Immature natural killer cell (primary cell): ENCODE data around the gene SCRN3. TPM values are rescaled to one million over a fixed set of nuclear protein-coding genes. Genes with fewer than 3 reads are reported as not detected.
"Not testable (repeated sequence)": the region's sequence is repeated elsewhere in the genome, so short reads cannot be mapped to it uniquely, and the experiment has no call there.

Source experiments
- DNase-seq, 3 donors: peaks; one replicate each; pipeline ENCODE4 v3.0.0; 2022; ENCODE audit warnings: mixed read lengths in 1 of 3
- H3K27ac Mint-ChIP-seq, 6 donors: one replicate each; pipeline ENCODE4 v1.8.0; 2020; ENCODE audit warnings: mixed read lengths in 6 of 6, mild to moderate bottlenecking in 5 of 6, inconsistent platforms in 4 of 6, moderate library complexity in 3 of 6
- H3K27me3 Mint-ChIP-seq, 3 donors: one replicate each; pipeline ENCODE4 v1.8.0; 2020 to 2021; ENCODE audit warnings: low read depth in 3 of 3, mild to moderate bottlenecking in 3 of 3, mixed read lengths in 3 of 3, moderate library complexity in 3 of 3, inconsistent platforms in 1 of 3
- H3K36me3 Mint-ChIP-seq, 3 donors: one replicate each; pipeline ENCODE4 v1.8.0; 2020; ENCODE audit warnings: mixed read lengths in 3 of 3, inconsistent platforms in 2 of 3, mild to moderate bottlenecking in 2 of 3
- H3K4me1 Mint-ChIP-seq, 2 donors: one replicate each; pipeline ENCODE4 v1.8.0; 2020; ENCODE audit warnings: inconsistent platforms in 2 of 2, mild to moderate bottlenecking in 2 of 2, mixed read lengths in 2 of 2, moderate library complexity in 1 of 2
- H3K4me3 Mint-ChIP-seq, 5 donors: one replicate each; pipeline ENCODE4 v1.8.0; 2020; ENCODE audit warnings: mild to moderate bottlenecking in 5 of 5, mixed read lengths in 5 of 5, inconsistent platforms in 3 of 5, moderate library complexity in 3 of 5
- H3K9me3 Mint-ChIP-seq, 6 donors: one replicate each; pipeline ENCODE4 v1.8.0; 2020; ENCODE audit warnings: mild to moderate bottlenecking in 6 of 6, mixed read lengths in 6 of 6, inconsistent platforms in 4 of 6, moderate library complexity in 3 of 6
- polyA plus RNA-seq, 3 donors: library from polyadenylated mRNA; unstranded; fragments of 300-500 nt; fragmentation: Illumina TruSeq; gene quantifications; one replicate each; pipeline ENCODE4 v1.2.3, GENCODE V29; 2021

SCRN3 gene
- polyA plus RNA-seq: 10 to 100 TPM in 1 of 3 donors, 1 to 10 TPM in 2; 5.8 to 13.6 (median 9.1) TPM

GRCh38 chr2:174395284-174395968 lies at the start of gene SCRN3:
TSS of gene SCRN3 (plus strand) at chr2:174395730. CDS start at chr2:174398284, 2,554 bp downstream.
- Mint-ChIP-seq H3K27me3 (peaks cover 0 to 4% (median 3%) of the 10 kb centered on the region in 3 donors), H3K4me1 (peaks cover 48 to 70% of the 10 kb centered on the region in 2 donors), H3K4me3 (peak within 1 kb of the TSS; percentile 98 to 100 (median 99)), H3K9me3 (no peaks in the 10 kb centered on the region), H3K27ac (peak within 1 kb of the TSS; percentile 98 to 100 (median 100)), H3K36me3 (peaks cover 4 to 10% (median 8%) of the 10 kb centered on the region in 3 donors)
- peak; percentile 80 to 83 (median 80) for DNase-seq

- Mint-ChIP-seq H3K36me3 (peaks cover 19 to 24% (median 22%) of the 10 kb centered on the region in 3 donors), H3K4me3 (no peak overlapping the region), H3K27ac (no peak overlapping the region), H3K4me1 (no peaks in the 10 kb centered on the region), H3K27me3 (peaks cover 3 to 7% (median 4%) of the 10 kb centered on the region in 3 donors), H3K9me3 (no peaks in the 10 kb centered on the region)
- DNase-seq: no peak
These were observed 45.5 kb upstream of the SCRN3 start for GRCh38 chr2:174350018-174350417.

- H3K36me3 Mint-ChIP-seq: peaks cover 19 to 24% (median 24%) of the 10 kb centered on the region in 3 donors
- no peaks in the 10 kb centered on the region for H3K4me1 Mint-ChIP-seq
- H3K9me3 Mint-ChIP-seq: no peaks in the 10 kb centered on the region
These were observed 44.8 kb upstream of the SCRN3 start for GRCh38 chr2:174350593-174351181.

GRCh38 chr2:174353004-174353403 lies 42.5 kb upstream of the SCRN3 start:
- no peak overlapping the region for H3K27ac Mint-ChIP-seq

More at GRCh38 chr2:174350593-174351181, 44.8 kb upstream of the SCRN3 start:
- Mint-ChIP-seq H3K4me3 (no peak overlapping the region), H3K27me3 (peaks cover 0 to 4% (median 3%) of the 10 kb centered on the region in 3 donors), H3K27ac (no peak overlapping the region)
- DNase-seq: no peak

GRCh38 chr2:174356347-174356746 lies 39.2 kb upstream of the SCRN3 start:
- Mint-ChIP-seq H3K4me1 (no peaks in the 10 kb centered on the region), H3K27me3 (no peaks in the 10 kb centered on the region), H3K27ac (no peak overlapping the region), H3K9me3 (no peaks in the 10 kb centered on the region), H3K36me3 (peaks cover 20 to 26% (median 24%) of the 10 kb centered on the region in 3 donors), H3K4me3 (no peak overlapping the region)
- no peak for DNase-seq

More at GRCh38 chr2:174353004-174353403, 42.5 kb upstream of the SCRN3 start:
- H3K27me3 Mint-ChIP-seq: peaks cover 0 to 4% (median 0%) of the 10 kb centered on the region in 3 donors
- no peaks in the 10 kb centered on the region for H3K9me3 Mint-ChIP-seq
- no peak for DNase-seq
- H3K4me3 Mint-ChIP-seq: no peak overlapping the region
- H3K4me1 Mint-ChIP-seq: no peaks in the 10 kb centered on the region
- peaks cover 15 to 24% (median 18%) of the 10 kb centered on the region in 3 donors for H3K36me3 Mint-ChIP-seq

- DNase-seq, H3K4me1 Mint-ChIP-seq, H3K27ac Mint-ChIP-seq, H3K4me3 Mint-ChIP-seq, H3K9me3 Mint-ChIP-seq, H3K27me3 Mint-ChIP-seq: not testable (repeated sequence)
- peaks cover 33 to 41% (median 38%) of the 10 kb centered on the region in 3 donors for H3K36me3 Mint-ChIP-seq
These were observed 35.9 kb upstream of the SCRN3 start for GRCh38 chr2:174359663-174360062.

GRCh38 chr2:174362949-174363348 lies 32.6 kb upstream of the SCRN3 start:
- Mint-ChIP-seq H3K27me3 (peaks cover 0 to 8% (median 4%) of the 10 kb centered on the region in 3 donors), H3K27ac (no peak overlapping the region), H3K4me3 (no peak overlapping the region), H3K36me3 (peaks cover 43 to 62% (median 58%) of the 10 kb centered on the region in 3 donors), H3K4me1 (peaks cover 0 to 3% of the 10 kb centered on the region in 2 donors), H3K9me3 (peaks cover 0 to 1% (median 0%) of the 10 kb centered on the region in 6 donors)
- no peak for DNase-seq

GRCh38 chr2:174363492-174364225 lies 31.9 kb upstream of the SCRN3 start:
- not testable (repeated sequence) for H3K27ac Mint-ChIP-seq, H3K4me3 Mint-ChIP-seq, H3K9me3 Mint-ChIP-seq, H3K27me3 Mint-ChIP-seq, DNase-seq, H3K4me1 Mint-ChIP-seq
- H3K36me3 Mint-ChIP-seq: peaks cover 43 to 66% (median 58%) of the 10 kb centered on the region in 3 donors

GRCh38 chr2:174364628-174365027 lies 30.9 kb upstream of the SCRN3 start:
- H3K4me1 Mint-ChIP-seq: peaks cover 1 to 14% of the 10 kb centered on the region in 2 donors
- peaks cover 0 to 8% (median 4%) of the 10 kb centered on the region in 3 donors for H3K27me3 Mint-ChIP-seq
- no peak overlapping the region for H3K27ac Mint-ChIP-seq
- peaks cover 0 to 1% (median 0%) of the 10 kb centered on the region in 6 donors for H3K9me3 Mint-ChIP-seq
- no peak for DNase-seq
- H3K36me3 Mint-ChIP-seq: peaks cover 37 to 62% (median 48%) of the 10 kb centered on the region in 3 donors
- no peak overlapping the region for H3K4me3 Mint-ChIP-seq

GRCh38 chr2:174365571-174365970 lies 30.0 kb upstream of the SCRN3 start:
- no peak overlapping the region for H3K4me3 Mint-ChIP-seq
- H3K9me3 Mint-ChIP-seq: peaks cover 0 to 1% (median 0%) of the 10 kb centered on the region in 6 donors
- peaks cover 1 to 16% of the 10 kb centered on the region in 2 donors for H3K4me1 Mint-ChIP-seq
- H3K27ac Mint-ChIP-seq: no peak overlapping the region
- peaks cover 35 to 64% (median 44%) of the 10 kb centered on the region in 3 donors for H3K36me3 Mint-ChIP-seq
- peaks cover 0 to 8% (median 4%) of the 10 kb centered on the region in 3 donors for H3K27me3 Mint-ChIP-seq
- DNase-seq: no peak

- Mint-ChIP-seq H3K36me3 (peaks cover 26 to 55% (median 34%) of the 10 kb centered on the region in 3 donors), H3K4me3 (no peak overlapping the region), H3K9me3 (peaks cover 0 to 1% (median 0%) of the 10 kb centered on the region in 6 donors), H3K27me3 (peaks cover 0 to 8% (median 2%) of the 10 kb centered on the region in 3 donors), H3K27ac (no peak overlapping the region), H3K4me1 (peaks cover 2 to 17% of the 10 kb centered on the region in 2 donors)
- DNase-seq: no peak
These were observed 26.8 kb upstream of the SCRN3 start for GRCh38 chr2:174368691-174369090.

GRCh38 chr2:174376967-174377366 lies 18.6 kb upstream of the SCRN3 start:
- peaks cover 1 to 3% (median 2%) of the 10 kb centered on the region in 3 donors for H3K27me3 Mint-ChIP-seq
- no peak for DNase-seq
- no peak overlapping the region for H3K27ac Mint-ChIP-seq
- H3K4me1 Mint-ChIP-seq: peaks cover 2 to 6% of the 10 kb centered on the region in 2 donors
- peaks cover 11 to 46% (median 22%) of the 10 kb centered on the region in 3 donors for H3K36me3 Mint-ChIP-seq
- no peaks in the 10 kb centered on the region for H3K9me3 Mint-ChIP-seq
- H3K4me3 Mint-ChIP-seq: no peak overlapping the region

- peaks cover 0 to 2% (median 0%) of the 10 kb centered on the region in 3 donors for H3K27me3 Mint-ChIP-seq
- peaks cover 16 to 31% of the 10 kb centered on the region in 2 donors for H3K4me1 Mint-ChIP-seq
- DNase-seq: no peak
- H3K27ac Mint-ChIP-seq: no peak overlapping the region
- H3K36me3 Mint-ChIP-seq: peaks cover 12 to 43% (median 23%) of the 10 kb centered on the region in 3 donors
- no peak overlapping the region for H3K4me3 Mint-ChIP-seq
- H3K9me3 Mint-ChIP-seq: no peaks in the 10 kb centered on the region
These were observed 11.7 kb upstream of the SCRN3 start for GRCh38 chr2:174383796-174384195.
